ENCODE measurements around the gene HAGH. TPM values are rescaled to one million over a fixed set of nuclear protein-coding genes. Genes with fewer than 3 reads are reported as not detected.

HAGH gene
- total and polyA plus RNA-seq, 10 of the 15 experiments (the other 5 are each of a cell fraction or from before 2014, with no cell fraction given) = 2.0 to 50.1 (median 22.4) TPM

DNA sequence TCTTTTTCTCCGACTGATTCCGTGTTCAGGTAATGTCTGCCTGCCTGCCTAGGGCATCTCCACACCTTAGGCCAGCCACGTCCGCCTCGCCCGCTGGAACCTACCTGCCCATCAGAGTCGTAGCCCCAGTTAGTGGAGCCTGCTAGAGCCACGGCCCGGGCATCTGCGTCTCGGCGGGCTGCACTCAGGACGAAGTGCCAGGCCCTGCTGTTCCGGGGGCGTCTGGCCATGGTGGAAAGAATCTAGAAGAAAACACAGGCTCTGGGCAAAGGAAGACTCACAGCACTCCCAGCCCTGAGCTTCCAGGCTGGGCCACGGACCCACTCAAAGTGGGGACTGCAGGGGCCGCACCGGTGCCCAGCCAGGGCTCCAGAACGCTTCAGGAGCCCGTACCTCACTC, 45.4 kb downstream of the HAGH start:
- Histone ChIP-seq H3K36me3 (ENCODE audit: control insufficient read depth in 2 of 2, insufficient read depth in 2 of 2, low read length in 1 of 2) (peaks cover 4 to 8% of the 10 kb centered on the region in 2 experiments; a peak in 3 of 4 replicates), H3K4me1 (ENCODE audit: control insufficient read depth, insufficient read depth, low read length) (peaks cover 6% of the 10 kb centered on the region; the same call in 1 of the 2 replicates), H3K79me2 (ENCODE audit: control insufficient read depth, insufficient read depth, low read length) (peaks cover 15% of the 10 kb centered on the region), H3K4me2 (ENCODE audit: control insufficient read depth, insufficient read depth) (peak overlapping the region; percentile 77), H3K27me3 (replicated peaks in 1 of 2; ENCODE audit: control insufficient read depth in 2 of 2, insufficient read depth in 2 of 2, low read length in 1 of 2) (no peaks in the 10 kb centered on the region), H3K9ac (ENCODE audit: control insufficient read depth, insufficient read depth, low read length) (peak overlapping the region; percentile 71), H3K27ac (ENCODE audit: control insufficient read depth, insufficient read depth) (no peak overlapping the region), H3K9me3 (replicated peaks; ENCODE audit: control insufficient read depth, insufficient read depth, low read length) (no peaks in the 10 kb centered on the region), H2AFZ (ENCODE audit: control insufficient read depth, low read depth, low read length) (no peak overlapping the region), H3K4me3 (peak overlapping the region; percentile 94; the same call in 1 of the 2 replicates), H4K20me1 (ENCODE audit: control insufficient read depth, insufficient read depth) (no peaks in the 10 kb centered on the region)
- intact Hi-C loops (cut with micrococcal nuclease; ENCODE audit: unreplicated experiment) = no loop called here
- in situ Hi-C loops (cut with MboI) = no loop called here
- ChIA-PET POLR2A (interaction anchor here (2.5 kb wide), 1 partner anchor 9 kb away, joined by 39 read pairs; the partner anchor contains the start of genes EME2, MRPS34 and NME3), RAD21 (ENCODE audit: unreplicated experiment) (no interaction called here), SMC1A (ENCODE audit: uncharacterized antibody, unreplicated experiment) (no interaction called here), CTCF (interaction anchor here (0.6 kb wide), 1 partner anchor 9 kb away, joined by 3 read pairs; the partner anchor contains the start of genes EME2 and MRPS34)
- BruUV-seq (replicated peaks) = no TSS peak
- no peak for DNase-seq (ENCODE audit: low read depth, low spot score)
- WGBS (ENCODE audit: insufficient coverage, insufficient replicate concordance, low lambda C conversion rate, missing lambda C conversion rate) = 85% methylated on average over 19 of the region's 20 CpGs
- no peak for FAIRE-seq
- ATAC-seq = no peak
- TF ChIP-seq CEBPB (IDR thresholded peaks at IDR 0.05; ENCODE audit: borderline replicate concordance in 1 of 2, low read depth in 2 of 2, low read length in 2 of 2) (no peak), ZBED1 (IDR thresholded peaks at IDR 0.05; ENCODE audit: borderline replicate concordance) (peak; percentile 10; the same call in 1 of the 2 replicates)

DNA sequence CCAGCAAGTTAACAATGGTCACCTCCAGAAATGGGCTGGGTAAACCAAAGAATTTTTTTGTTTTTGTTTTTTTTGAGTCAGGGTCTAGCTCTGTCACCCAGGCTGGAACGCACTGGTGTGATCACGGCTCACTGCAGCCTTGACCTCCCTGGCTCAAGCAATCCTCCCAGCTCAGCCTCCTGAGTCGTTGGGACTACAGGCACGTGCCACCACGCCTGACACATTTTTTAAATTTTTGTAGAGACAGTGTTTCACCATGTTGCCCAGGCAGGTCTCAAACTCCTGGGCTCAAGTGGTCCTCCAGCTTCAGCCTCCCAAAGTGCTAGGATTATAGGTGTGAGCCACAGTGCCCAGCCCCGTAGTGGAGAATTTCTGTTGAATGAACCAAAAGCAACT, 46.0 kb downstream of the HAGH start:
- CTCF ChIA-PET = interaction anchor here (0.6 kb wide), 1 partner anchor 8 kb away, joined by 3 read pairs; the partner anchor contains the start of genes EME2 and MRPS34
- H3K4me1 ChIP-seq (ENCODE audit: control insufficient read depth, insufficient read depth, low read length) = peaks cover 6% of the 10 kb centered on the region; the same call in 1 of the 2 replicates
- no peak overlapping the region for H3K4me3 ChIP-seq
- WGBS (ENCODE audit: insufficient coverage, insufficient replicate concordance, low lambda C conversion rate, missing lambda C conversion rate) = 89% methylated on average over 6 of the region's 6 CpGs
- DNase-seq (ENCODE audit: low read depth, low spot score) (no peak), ATAC-seq (no peak), FAIRE-seq (no peak)
- POLR2A ChIA-PET = no interaction called here
- H4K20me1 ChIP-seq (ENCODE audit: control insufficient read depth, insufficient read depth) = no peaks in the 10 kb centered on the region
- TF ChIP-seq ZNF274 (IDR thresholded peaks at IDR 0.05; ENCODE audit: insufficient read depth, insufficient read length) (no peak), ZBED1 (IDR thresholded peaks at IDR 0.05; ENCODE audit: borderline replicate concordance) (peak; percentile 3; the same call in 1 of the 2 replicates), NFXL1 (IDR thresholded peaks at IDR 0.05; ENCODE audit: borderline replicate concordance) (no peak)
- SMC1A ChIA-PET (ENCODE audit: uncharacterized antibody, unreplicated experiment) = no interaction called here
- no peaks in the 10 kb centered on the region for H3K9me3 ChIP-seq (replicated peaks; ENCODE audit: control insufficient read depth, insufficient read depth, low read length)
- RAD21 ChIA-PET (ENCODE audit: unreplicated experiment) = no interaction called here
- no peaks in the 10 kb centered on the region for H3K27me3 ChIP-seq (replicated peaks in 1 of 2; ENCODE audit: control insufficient read depth in 2 of 2, insufficient read depth in 2 of 2, low read length in 1 of 2)
- intact Hi-C loops (cut with micrococcal nuclease; ENCODE audit: unreplicated experiment) = no loop called here
- no peak overlapping the region for H3K27ac ChIP-seq (ENCODE audit: control insufficient read depth, insufficient read depth)
- in situ Hi-C loops (cut with MboI) = no loop called here
- peaks cover 15% of the 10 kb centered on the region for H3K79me2 ChIP-seq (ENCODE audit: control insufficient read depth, insufficient read depth, low read length)
- peak overlapping the region; percentile 77 for H3K4me2 ChIP-seq (ENCODE audit: control insufficient read depth, insufficient read depth)
- TSS peak; percentile 63 for BruUV-seq (replicated peaks)
- no peak overlapping the region for H3K9ac ChIP-seq (ENCODE audit: control insufficient read depth, insufficient read depth, low read length)
- no peak overlapping the region for H2AFZ ChIP-seq (ENCODE audit: control insufficient read depth, low read depth, low read length)
- peaks cover 8% of the 10 kb centered on the region in 2 experiments; a peak in 3 of 4 replicates for H3K36me3 ChIP-seq (ENCODE audit: control insufficient read depth in 2 of 2, insufficient read depth in 2 of 2, low read length in 1 of 2)
